VCaP (cell line): ENCODE data around the gene ICE1.
"Not testable (repeated sequence)": the region's sequence is repeated elsewhere in the genome, so short reads cannot be mapped to it uniquely, and the experiment has no call there.

Experiments
- H3K27ac ChIP-seq: fragments of 450-650 bp; 2 replicates; pipeline ENCODE4 v1.5.1; 2017
- TF ChIP-seq, protein P1 (sequence below): fragments of 450-650 bp; conservative IDR thresholded peaks from 2 replicates; pipeline ENCODE4 v1.5.1; 2017; ENCODE audit warnings: mild to moderate bottlenecking, moderate library complexity

ICE1 gene

DNA sequence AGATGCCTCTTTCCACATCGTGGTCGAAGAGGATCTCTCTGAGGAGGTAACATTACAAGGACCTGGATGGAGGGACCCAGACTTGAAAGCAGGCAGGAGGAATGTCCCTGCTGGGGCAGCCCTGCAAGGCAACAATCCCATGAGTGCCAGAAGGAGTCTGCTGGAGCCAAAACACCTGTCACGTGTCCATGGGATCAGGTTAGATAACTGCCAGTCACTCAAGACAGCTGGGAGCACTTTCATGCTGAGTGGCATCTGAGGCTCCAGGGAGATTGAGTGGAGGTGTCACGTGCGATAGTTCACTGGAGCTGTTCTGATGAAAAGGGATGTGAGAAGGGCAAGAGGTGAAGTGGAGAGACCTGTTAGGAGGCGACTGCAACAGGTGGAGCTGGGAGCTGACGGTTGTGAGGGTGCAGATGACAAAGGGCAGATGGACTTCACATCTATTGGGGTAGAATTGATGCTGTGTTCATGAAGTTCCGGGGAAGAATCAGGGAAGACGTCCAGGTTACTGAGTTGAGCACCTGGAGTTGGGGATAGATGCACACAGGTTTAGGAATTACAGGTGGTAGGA, 68.4 kb downstream of the ICE1 start:
- TF ChIP-seq, protein P1, sequence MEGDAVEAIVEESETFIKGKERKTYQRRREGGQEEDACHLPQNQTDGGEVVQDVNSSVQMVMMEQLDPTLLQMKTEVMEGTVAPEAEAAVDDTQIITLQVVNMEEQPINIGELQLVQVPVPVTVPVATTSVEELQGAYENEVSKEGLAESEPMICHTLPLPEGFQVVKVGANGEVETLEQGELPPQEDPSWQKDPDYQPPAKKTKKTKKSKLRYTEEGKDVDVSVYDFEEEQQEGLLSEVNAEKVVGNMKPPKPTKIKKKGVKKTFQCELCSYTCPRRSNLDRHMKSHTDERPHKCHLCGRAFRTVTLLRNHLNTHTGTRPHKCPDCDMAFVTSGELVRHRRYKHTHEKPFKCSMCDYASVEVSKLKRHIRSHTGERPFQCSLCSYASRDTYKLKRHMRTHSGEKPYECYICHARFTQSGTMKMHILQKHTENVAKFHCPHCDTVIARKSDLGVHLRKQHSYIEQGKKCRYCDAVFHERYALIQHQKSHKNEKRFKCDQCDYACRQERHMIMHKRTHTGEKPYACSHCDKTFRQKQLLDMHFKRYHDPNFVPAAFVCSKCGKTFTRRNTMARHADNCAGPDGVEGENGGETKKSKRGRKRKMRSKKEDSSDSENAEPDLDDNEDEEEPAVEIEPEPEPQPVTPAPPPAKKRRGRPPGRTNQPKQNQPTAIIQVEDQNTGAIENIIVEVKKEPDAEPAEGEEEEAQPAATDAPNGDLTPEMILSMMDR: no peak

DNA sequence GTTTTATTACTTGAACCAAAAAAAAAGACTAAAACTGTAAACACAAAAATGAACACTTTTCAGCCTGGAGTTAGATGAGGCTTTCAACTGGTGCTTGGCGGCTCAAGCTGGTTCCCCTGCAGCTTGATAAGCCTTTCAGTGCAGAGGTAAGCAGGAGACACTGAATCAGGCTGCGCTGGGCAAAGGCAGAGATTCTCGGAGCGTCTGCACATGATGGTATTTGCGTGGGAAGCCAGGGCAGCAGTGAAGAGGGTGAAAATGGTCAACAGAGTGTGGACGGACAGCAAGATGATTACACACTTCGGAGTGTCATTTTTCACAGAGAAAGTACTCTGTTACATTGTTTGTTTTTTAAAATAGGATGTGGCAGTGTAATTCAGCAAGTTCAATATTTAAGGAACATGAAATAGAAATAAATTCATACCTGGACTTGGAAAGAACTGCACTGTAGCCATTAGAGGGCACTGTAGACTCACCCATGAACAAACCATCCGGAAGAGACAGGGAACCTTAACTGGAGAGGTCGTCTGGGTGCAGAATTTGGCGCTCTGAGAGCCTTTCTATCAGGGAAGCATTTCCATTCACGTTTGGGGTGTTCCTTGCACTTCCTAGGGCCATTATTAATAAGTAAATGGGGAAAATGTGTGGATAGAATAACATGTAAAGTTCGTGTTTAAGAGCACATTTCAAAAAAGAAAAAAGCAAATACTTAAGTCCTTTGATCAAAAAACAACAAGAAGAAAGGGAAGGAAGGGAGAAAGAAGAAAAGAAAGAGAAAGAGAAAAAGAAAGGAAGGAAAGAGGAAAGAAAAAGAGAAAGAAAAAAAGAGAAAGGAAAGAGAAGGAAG, 69.8 kb downstream of the ICE1 start:
- no peak overlapping the region for H3K27ac ChIP-seq
- TF ChIP-seq, protein P1: peak; percentile 92

More for the DNA sequence above, 68.4 kb downstream of the ICE1 start:
- no peak overlapping the region for H3K27ac ChIP-seq

DNA sequence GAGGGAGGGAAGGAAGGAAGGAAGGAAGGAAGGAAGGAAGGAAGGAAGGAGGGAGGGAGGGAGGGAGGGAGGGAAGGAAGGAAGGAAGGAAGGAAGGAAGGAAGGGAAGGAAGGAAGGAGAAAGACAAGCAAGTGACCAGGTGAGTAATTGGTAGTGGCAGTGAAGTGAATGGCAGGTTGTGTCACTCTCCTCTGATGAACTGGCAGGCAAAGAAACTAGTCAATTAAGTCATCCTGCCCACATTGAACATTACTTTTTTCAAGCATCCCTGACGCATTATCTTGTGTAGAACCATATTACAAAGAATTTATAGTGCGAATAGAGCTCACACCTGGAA, 70.4 kb downstream of the ICE1 start:
- not testable (repeated sequence) for H3K27ac ChIP-seq

DNA sequence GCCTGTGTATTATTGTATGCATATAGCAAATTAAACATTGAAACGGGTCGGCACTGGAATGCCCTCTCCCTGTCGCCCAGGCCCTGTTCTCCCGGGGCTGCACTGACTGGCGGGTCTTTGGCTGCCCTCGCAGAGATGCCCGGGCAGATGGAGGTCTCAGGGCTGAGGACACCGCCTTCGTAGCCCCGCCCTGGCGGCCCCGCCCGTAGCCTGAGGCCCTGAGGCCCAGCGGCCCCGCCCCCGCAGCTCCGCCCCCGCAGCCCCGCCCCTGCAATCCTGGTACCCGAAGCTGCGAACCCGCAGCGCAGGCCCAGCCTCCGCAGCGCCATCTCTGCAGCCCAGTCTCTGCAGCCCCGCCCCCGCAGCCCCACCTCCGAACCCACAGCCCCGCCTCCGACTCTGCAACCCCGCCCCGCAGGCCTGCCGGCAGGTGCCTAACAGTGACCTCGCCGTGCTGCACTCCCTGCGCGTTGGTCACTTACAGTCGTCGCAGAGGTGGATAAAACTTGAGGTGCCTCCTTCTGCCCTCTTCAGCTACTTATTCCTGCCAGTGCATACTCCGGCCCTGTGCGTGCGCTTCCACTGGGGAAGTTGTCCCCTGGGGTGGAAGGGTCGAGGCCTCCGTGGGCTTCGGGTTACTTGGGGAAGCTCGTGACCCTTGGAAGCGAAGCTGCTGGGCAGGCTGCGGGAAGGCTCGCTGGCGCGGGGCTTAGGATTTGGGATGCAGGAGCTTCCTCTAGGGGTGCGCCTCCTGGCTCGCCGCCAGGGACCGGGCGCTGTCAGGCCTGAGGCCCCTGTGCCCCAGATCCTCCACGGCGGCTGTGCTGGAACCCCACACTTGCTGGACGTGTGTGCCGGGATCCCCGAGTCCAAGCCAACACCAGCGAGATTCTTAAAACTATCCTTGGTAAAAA, 72.3 kb downstream of the ICE1 start:
- no peak overlapping the region for H3K27ac ChIP-seq
- TF ChIP-seq, protein P1: no peak

DNA sequence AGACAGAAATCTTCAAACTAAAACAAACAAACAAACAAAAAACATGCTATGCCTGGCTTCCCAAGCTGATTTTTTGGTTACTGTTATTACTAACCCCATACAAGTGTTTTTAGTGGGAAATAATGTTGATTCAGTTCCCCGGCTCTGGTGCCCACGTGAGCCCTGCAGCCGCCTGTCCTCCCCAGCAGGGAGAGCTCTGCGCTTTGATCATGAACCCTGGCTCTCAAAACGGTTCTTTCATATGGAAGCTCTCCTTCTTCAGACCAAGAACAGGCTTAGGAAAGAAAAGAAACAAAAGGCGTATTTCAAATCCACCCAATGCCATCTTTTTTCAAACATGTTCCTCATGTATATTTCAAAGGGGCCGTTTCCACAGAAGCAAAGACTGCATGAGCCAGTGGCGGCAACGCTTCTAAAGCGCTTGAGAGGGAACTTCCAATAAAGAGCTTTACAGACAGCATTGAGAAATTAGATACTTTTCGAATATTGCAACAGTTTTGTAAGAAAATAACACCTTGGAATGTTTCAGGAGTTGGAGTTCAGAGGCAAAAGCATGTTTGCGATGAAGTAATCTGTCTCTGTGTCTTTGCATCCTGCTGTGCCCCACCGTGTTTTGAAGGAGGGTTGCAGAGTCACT, 74.8 kb downstream of the ICE1 start:
- H3K27ac ChIP-seq: no peak overlapping the region
- TF ChIP-seq, protein P1: peak; percentile 97

DNA sequence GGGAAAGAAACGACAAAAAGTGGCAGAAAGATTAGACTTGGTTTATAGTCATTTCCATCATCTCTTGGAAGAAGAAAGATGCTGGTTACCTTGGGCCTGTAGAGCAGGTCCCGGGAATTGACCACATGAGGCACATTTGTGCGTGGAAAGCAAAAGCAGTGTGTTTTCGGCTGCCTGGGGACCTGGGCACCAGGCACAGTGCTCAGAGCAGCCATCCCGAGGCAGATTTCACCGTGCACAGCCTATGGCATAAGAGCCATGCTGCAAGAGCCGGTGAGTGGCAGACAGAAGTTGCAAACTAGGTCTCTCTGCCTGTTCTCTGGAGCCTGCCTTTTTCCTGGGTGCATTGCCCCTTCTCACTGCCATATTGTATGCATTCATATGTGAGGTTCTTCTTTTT, 77.0 kb downstream of the ICE1 start:
- H3K27ac ChIP-seq: no peak overlapping the region
- TF ChIP-seq, protein P1: no peak

DNA sequence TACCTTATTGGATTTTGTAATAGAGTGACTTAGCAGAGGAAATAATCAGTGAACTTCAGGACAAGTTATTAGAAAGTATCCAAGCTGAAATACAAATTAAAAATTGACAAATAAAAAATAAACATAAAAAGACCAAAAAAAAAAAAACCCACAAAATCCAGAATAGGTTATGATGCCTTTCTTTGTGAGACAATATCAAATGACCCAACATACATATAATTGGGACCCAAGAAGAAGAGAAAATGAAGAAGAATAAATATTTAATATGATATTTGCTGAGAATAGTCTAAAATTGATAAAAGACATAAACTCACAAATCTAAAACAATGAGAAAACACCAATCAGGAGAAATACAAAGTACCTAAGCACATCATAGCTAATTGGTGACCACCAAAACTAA, 81.8 kb downstream of the ICE1 start:
- TF ChIP-seq, protein P1: no peak
- no peak overlapping the region for H3K27ac ChIP-seq
